Amniotic epithelial cell (primary cell): ENCODE results near the gene IGSF6.
"Not testable (repeated sequence)": the region's sequence is repeated elsewhere in the genome, so short reads cannot be mapped to it uniquely, and the experiment has no call there.

Source experiments
- DNase-seq: peaks from one replicate; pipeline ENCODE4 v3.0.0-alpha.2; 2010; ENCODE audit warnings: low read depth

Gene IGSF6

GRCh38 chr16:21653571-21653970 is 1.2 kb upstream of the IGSF6 start:
- DNase-seq, result no peak

GRCh38 chr16:21651515-21651914 is 893 bp downstream of the IGSF6 start:
- DNase-seq, result no peak

GRCh38 chr16:21650521-21650920 is 1.9 kb downstream of the IGSF6 start:
- DNase-seq, result peak; percentile 55

- DNase-seq, result not testable (repeated sequence)
Measured at GRCh38 chr16:21649826-21650406, 2.5 kb downstream of the IGSF6 start.

GRCh38 chr16:21647562-21648164 is 4.7 kb downstream of the IGSF6 start:
- no peak for DNase-seq

- DNase-seq, result no peak
Measured at GRCh38 chr16:21646721-21647561, 5.5 kb downstream of the IGSF6 start.

- DNase-seq, result peak; percentile 15
Measured at GRCh38 chr16:21646091-21646490, 6.3 kb downstream of the IGSF6 start.

- peak; percentile 26 for DNase-seq
Measured at GRCh38 chr16:21645261-21645721, 7.1 kb downstream of the IGSF6 start.

GRCh38 chr16:21644674-21645073 is 7.7 kb downstream of the IGSF6 start:
- no peak for DNase-seq

- no peak for DNase-seq
Measured at GRCh38 chr16:21643785-21644184, 8.6 kb downstream of the IGSF6 start.

- DNase-seq, result no peak
Measured at GRCh38 chr16:21642861-21643260, 9.5 kb downstream of the IGSF6 start.

- DNase-seq, result no peak
Measured at GRCh38 chr16:21641916-21642315, 10.5 kb downstream of the IGSF6 start.

GRCh38 chr16:21639493-21639892 is 12.9 kb downstream of the IGSF6 start:
- no peak for DNase-seq

GRCh38 chr16:21638573-21638975 is 13.8 kb downstream of the IGSF6 start:
- DNase-seq, result peak; percentile 61

GRCh38 chr16:21637032-21637968 is 15.1 kb downstream of the IGSF6 start:
- no peak for DNase-seq

- DNase-seq, result not testable (repeated sequence)
Measured at GRCh38 chr16:21635694-21636093, 16.7 kb downstream of the IGSF6 start.

GRCh38 chr16:21634216-21634615 is 18.2 kb downstream of the IGSF6 start:
- DNase-seq, result no peak

- not testable (repeated sequence) for DNase-seq
Measured at GRCh38 chr16:21631951-21632575, 20.3 kb downstream of the IGSF6 start.

- DNase-seq, result not testable (repeated sequence)
Measured at GRCh38 chr16:21631376-21631775, 21.0 kb downstream of the IGSF6 start.

- DNase-seq, result not testable (repeated sequence)
Measured at GRCh38 chr16:21630866-21631265, 21.5 kb downstream of the IGSF6 start.
